NCI-H1694 treated with DMSO at 0.1 percent for 48 hours (cell line): Measurements from ENCODE around the gene RSU1.
"Not testable (repeated sequence)": the region's sequence is repeated elsewhere in the genome, so short reads cannot be mapped to it uniquely, and the experiment has no call there.

Source experiments
- DNase-seq: peaks from one replicate; lab custom pipeline; 2025; lab: John Stamatoyannopoulos, UW

The RSU1 gene

GRCh38 chr10:16780338-16780880 is 36.8 kb downstream of the RSU1 start:
- DNase-seq: no peak

- no peak for DNase-seq
Observed at GRCh38 chr10:16779384-16779915, 37.8 kb downstream of the RSU1 start.

- peak; percentile 31 for DNase-seq
Observed at GRCh38 chr10:16777473-16778370, 39.5 kb downstream of the RSU1 start.

- no peak for DNase-seq
Observed at GRCh38 chr10:16776896-16777295, 40.3 kb downstream of the RSU1 start.

- no peak for DNase-seq
Observed at GRCh38 chr10:16773334-16773733, 43.9 kb downstream of the RSU1 start.

- DNase-seq: no peak
Observed at GRCh38 chr10:16770670-16771069, 46.6 kb downstream of the RSU1 start.

- DNase-seq: no peak
Observed at GRCh38 chr10:16770141-16770540, 47.1 kb downstream of the RSU1 start.

GRCh38 chr10:16769331-16769730 is 47.9 kb downstream of the RSU1 start:
- DNase-seq: no peak

GRCh38 chr10:16768702-16769101 is 48.5 kb downstream of the RSU1 start:
- DNase-seq: no peak

GRCh38 chr10:16765509-16766375 is 51.5 kb downstream of the RSU1 start:
- no peak for DNase-seq

- no peak for DNase-seq
Observed at GRCh38 chr10:16761300-16761699, 55.9 kb downstream of the RSU1 start.

- DNase-seq: no peak
Observed at GRCh38 chr10:16756561-16757221, 60.5 kb downstream of the RSU1 start.

- DNase-seq: no peak
Observed at GRCh38 chr10:16754765-16755164, 62.5 kb downstream of the RSU1 start.

GRCh38 chr10:16752849-16753248 is 64.4 kb downstream of the RSU1 start:
- DNase-seq: not testable (repeated sequence)

- no peak for DNase-seq
Observed at GRCh38 chr10:16752099-16752498, 65.1 kb downstream of the RSU1 start.

GRCh38 chr10:16751244-16751643 is 66.0 kb downstream of the RSU1 start:
- DNase-seq: no peak

- no peak for DNase-seq
Observed at GRCh38 chr10:16750461-16750860, 66.8 kb downstream of the RSU1 start.

- no peak for DNase-seq
Observed at GRCh38 chr10:16748749-16749148, 68.5 kb downstream of the RSU1 start.

GRCh38 chr10:16746856-16747255 is 70.4 kb downstream of the RSU1 start:
- DNase-seq: no peak

GRCh38 chr10:16745061-16745460 is 72.2 kb downstream of the RSU1 start:
- DNase-seq: no peak

- DNase-seq: no peak
Observed at GRCh38 chr10:16742165-16742960, 74.9 kb downstream of the RSU1 start.
